Left hindlimb (tissue), 1 donor: ENCODE measurements around the gene PRKAR1A.

Experiments used
- DNase-seq: peaks from one replicate; pipeline ENCODE4 v3.0.0-alpha.2; 2018

PRKAR1A gene

DNA sequence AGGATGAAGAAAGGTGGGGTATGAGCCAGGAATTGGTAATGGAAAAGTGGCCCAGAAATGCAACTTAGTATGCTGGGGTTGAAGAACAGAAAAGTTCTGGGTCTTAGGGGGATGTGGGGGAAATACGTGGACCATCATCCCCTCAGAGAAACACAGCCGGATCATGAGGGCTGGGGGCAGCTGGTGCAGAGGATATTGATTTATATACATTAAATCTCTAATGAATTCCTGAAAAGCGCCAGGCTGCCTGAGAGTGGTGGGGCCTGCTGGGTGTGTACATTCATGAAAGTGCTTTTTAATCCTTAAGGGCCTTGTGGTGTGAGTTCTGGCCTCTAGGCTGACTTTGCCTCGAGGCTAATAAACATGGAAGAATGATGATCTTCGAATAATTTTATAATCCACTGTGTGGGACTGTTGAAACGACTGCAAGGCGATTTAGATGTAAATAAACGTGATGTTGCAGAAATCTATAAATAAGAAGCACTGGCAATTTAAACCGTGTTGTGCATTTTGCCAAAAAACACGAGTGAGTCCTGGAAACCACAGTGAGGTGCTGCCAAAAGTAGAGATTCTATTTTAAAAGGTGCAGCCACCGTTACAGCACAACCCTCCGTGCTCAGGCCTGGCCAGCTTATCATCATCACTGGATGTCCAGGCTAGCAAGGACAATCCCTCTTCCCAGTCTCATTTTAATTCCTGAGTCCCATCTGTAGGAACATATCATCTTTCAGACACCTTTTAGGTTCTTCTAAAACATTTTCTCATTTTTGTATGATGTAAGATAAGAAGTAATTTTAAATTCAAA is 32.1 kb downstream of the PRKAR1A start:
- no peak for DNase-seq

DNA sequence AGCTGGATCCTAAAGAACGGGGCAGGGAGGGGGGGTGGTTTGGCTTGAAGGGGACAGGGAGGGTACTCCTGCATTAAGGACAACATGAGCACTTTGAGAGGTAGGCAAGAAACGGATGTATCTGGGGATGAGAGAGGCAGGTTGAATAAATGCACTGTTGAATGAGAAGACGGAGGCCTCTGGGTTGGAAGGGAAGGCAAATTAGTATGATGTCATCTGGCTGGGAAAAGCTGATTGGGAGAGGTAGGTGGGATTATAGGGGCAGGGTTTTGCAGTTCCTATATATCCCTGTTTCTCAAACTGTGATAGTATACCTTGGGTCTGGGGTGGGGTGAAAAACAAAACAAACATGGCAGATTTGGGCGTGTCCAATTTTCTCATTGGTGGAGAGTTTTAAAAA is 44.3 kb downstream of the PRKAR1A start:
- no peak for DNase-seq

DNA sequence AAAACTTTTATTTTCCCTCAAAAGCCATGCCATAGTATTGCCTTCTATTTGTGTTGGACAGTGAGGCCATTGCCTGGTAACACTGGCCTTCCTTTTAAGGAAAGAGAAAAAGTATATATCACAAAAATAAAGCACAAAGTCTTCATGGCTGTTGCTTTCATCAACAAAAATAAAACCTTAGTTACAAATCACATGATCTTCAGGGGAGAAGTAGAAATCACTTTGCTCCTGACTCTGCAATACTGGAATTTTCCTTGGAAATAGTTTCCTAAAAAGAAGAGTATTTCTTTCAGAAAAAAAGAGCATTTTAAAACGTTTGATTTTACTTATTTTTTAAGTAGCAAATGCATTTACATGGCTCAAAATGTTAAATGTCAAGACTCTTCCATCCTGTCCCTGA is 47.1 kb downstream of the PRKAR1A start:
- no peak for DNase-seq

DNA sequence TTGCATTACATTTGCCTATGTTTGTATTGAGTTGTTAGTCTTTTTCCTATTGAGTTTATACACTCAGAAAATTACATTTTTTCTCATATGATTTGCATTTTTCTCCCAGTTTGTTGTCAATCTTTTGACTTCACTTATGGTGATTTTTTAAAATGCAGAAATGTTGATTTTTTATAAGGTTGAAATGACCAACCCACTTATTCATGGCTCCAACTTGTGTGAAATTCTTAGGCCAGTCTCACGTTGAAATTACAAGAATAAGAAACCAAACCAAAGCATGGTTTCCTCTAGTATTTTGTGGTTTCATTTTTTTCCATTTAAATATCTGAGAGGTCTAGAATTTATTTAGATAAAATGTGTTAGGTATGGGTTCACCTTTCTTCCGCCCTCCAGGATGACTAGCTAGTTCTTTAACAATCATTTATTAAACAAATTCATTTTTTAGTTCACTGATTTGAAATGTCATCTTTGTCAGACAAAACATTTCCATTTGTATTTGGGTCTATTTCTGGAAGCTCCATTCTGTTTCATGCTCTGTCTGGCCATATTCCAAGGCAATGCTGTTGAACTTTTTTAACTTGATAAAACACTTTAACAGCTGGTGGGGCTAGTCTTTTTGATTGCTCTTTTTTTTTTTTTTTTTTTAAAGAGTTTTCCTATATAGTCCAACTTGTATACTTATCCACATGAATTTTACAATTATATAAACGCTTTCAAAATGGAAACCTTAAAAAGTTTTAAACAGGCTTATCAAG is 48.9 kb downstream of the PRKAR1A start:
- DNase-seq, result no peak

DNA sequence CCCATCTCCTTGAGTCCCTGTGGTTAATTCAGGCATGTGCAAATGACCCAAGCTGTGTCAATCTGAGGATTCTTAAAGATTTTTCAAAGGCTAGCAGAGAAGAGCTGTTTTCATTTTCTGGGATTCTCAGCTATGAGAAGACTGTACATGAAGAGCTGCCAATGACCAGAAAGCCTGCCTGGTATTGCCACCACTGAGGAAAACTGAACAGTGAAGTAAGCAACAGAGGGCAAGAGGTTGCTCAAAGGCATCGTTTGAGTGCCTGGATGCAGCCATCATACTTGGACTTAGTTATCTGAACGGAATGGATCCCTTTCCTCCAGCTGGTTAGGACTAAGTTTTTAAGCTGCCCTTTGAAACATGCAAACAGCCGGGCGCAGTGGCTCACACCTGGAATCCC is 50.5 kb downstream of the PRKAR1A start:
- DNase-seq, result no peak

DNA sequence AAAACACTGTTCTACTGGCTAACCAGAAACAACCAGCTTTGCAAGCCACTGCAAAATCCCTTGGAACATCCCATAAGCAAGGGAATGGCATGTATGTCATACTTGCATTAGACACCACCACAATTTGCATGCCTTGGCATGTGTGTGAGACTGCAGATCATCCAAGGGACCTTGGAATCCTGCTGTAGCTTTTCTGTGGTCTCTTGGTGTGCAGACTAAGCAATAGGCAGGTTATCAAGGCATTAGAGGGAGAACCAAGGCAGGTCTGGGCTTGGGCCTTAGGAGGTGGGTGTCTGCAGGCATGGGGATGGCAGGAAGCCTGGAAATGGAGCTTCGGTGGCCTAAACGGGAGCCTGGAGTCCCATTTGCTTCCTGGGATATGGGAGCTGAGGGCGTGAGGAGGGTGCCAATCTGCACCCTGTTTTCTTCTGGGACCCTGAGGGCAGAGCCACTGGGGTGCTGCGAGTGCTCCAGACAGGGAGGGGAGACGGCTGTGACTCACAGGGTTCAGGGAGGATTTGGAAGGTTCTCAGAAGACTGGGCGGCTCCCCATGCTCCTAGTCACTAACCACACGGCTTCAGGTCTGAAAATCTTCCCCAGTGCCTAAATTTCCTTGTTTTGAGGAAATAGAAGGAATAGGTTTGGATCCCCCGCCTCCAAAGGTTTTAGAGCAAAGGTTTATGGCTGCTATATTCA is 52.3 kb downstream of the PRKAR1A start:
- no peak for DNase-seq

DNA sequence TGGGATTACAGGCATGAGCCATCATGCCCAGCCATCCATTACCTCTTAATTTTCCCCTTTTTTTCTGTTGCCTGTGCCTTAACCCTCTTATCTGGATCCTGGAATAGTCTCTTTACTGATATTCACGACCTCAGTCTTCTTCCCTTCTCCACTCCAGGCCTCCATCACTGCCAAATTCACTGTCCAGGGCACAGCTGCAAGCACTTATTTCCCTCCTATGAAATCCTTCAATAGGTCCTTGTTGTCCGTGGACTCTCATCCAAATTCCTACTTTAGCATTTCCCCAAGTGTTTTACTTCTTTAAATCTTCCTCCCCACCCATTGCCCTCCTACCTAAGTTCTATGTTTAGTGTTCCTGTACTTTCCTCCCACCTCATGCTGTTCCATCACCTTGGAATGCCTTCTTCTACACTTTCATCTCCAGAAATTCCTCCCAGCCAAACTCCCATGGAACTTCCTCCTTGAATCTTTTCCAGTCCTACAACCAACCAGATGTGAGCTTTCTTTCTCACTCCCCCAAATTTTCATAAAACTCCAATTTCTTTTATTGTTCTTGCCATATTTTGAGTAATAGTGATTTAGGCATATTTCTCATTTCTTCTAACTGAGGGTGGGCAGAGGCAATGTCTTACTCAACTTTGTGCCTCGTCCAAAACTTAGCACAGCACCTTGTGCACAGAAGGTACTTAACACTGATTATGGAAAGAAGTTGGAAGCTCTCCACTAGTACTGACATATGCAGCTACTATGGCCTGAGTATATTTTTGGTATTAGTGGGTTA is 53.6 kb downstream of the PRKAR1A start:
- no peak for DNase-seq

DNA sequence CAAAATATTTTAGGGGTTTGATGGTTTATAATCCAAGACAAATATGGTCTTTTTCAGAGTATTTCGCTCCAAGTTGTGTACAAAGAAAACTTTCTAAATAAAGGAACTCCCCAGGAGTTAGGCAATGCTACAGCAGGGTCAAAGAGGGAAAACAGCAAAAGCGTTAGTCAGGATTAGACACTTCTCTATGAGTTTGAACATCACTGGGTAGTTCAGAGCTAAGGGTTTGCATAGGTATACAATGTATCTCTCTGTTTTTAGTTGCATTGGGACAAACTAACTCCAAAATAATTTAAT is 54.2 kb downstream of the PRKAR1A start:
- DNase-seq, result no peak

DNA sequence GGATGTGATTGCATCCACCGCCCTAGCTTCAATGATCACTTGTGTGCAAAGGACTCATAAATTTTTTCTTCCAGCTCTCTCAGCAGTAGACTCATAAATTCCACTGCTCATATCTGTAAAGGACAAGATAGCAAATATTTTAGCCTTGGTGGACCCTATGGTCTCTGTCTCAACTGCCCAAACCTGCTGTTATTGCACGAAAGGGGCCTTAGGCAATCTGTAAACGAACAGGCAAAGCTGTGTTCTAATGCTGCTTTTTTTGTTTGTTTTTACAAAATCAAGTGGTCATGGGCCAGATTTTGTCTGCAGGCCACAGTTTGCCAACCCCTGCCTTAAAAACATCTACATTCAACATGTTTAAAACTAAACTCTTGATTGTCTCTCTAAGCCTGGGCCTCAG is 54.8 kb downstream of the PRKAR1A start:
- DNase-seq, result no peak

DNA sequence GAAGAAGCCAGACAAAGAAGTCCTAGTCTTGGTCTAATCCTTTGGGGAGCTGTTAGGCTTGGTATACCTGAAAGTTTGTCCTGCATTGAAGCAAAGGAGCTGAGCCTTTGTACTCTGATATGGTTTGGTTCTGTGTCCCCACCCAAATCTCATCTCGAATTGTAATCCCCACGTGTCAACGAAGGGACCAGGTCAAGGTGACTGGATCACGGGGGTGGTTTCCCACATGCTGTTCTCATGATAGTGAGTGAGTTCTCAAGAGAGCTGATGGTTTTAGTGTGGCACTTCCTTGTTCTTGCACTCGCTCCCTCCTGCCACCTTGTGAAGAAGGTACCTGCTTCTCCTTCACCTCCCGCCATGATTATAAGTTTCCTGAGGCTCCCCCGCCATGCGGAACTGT is 55.4 kb downstream of the PRKAR1A start:
- DNase-seq, result no peak

DNA sequence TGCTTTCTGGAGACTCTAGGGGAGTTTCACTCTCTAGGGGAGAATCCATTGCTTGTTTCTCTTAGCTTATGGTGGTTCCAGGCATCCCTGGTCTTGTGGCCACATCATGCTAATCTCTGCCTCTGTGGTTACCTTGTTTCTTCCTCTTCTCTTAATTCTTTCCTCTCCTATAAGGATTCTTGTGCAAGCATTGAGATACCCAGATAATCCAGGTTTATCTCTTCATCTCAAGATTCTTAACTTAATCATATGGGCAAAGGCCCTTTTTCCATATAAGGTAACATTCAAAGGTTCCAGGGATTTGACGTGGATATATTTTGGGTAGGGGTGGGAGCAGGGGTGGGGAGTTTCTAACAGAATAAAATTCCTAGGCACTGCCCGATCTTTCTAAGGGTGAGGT is 56.4 kb downstream of the PRKAR1A start:
- no peak for DNase-seq

DNA sequence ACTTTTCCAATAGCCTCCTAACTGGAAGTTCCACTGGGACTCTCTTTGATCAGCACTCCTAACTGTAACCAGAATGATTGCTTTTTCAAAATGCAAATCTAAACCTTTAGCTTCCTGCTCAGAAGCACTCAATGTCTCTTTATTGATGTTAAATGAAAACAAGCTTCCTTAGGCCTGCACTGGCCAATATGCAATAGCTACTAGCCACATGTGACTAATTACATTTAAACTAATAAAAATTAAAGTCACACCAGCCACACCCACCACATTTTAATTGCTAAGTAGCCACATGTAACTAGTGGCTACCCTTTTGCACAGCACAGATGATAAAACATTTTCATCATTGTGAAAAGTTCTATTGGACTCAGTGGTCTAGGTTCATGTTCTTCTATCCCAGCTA is 57.1 kb downstream of the PRKAR1A start:
- no peak for DNase-seq

DNA sequence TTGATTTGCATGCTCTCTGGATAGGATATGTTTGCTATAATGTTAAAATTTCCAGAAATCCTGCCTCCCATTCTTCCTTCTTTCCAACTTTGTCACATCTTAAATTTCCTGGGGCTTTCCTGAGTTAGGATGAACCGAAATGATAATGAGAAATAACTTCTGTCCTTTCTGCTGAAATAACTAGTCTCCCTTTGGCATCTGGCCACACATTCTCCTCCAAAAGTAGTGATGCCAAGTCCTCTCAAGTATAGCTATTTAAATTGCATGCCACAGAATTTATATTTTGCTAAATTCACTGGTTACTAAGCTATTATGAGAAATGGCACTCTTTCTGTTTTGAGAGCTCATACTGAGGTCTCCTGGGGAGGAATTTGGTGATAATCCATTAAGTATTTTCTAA is 58.3 kb downstream of the PRKAR1A start:
- no peak for DNase-seq

DNA sequence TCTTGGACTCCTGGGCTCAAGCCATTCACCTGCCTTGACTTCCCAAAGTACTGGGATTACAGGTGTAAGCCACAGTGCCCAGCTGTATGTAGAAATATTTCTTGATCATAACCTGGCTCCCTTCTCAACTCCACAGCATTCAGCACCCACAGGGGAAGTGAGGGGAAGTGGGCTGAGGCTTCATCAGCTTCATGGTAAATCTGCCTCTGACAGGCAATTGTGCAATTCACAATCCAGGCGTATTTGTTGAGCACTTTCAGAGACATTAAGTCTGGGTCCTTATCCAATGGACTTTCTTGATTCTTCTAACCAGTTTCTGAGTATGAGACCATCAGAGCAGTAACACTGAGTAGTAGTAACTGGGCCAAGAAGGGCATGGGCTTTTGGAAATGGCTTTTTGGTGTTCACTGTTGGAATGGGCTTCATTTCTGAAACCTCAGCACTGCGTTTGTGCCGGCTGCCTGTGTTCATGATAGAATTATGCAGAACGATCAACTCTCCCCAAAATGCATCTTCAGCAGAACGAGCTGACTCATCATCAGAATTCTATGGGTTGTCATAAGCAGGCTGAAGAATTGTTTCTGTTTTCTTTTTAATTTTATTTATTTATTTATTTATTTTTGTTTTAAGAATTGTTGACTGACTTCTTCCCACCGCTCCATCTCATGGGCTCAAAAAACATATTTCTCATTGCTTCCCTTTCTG is 60.1 kb downstream of the PRKAR1A start:
- DNase-seq, result no peak

DNA sequence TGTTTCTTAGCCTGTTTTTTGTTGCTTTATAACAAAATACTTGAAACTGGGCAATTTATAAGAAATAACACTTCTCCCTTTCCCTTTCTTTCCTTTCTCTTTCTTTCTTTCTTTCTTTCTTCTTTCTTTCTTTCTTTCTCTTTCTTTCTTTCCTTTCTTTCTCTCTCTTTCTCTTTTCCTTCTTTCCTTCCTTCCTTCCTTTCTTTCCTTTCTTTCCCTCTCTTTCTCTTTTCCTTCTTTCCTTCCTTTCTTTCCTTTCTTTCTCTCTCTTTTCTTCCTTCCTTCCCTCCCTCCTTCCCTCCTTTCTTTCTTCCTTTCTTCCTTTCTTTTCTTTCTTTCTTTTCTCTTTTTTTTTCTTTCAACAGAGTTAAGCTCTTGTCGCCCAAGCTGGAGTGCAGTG is 61.1 kb downstream of the PRKAR1A start:
- no peak for DNase-seq

DNA sequence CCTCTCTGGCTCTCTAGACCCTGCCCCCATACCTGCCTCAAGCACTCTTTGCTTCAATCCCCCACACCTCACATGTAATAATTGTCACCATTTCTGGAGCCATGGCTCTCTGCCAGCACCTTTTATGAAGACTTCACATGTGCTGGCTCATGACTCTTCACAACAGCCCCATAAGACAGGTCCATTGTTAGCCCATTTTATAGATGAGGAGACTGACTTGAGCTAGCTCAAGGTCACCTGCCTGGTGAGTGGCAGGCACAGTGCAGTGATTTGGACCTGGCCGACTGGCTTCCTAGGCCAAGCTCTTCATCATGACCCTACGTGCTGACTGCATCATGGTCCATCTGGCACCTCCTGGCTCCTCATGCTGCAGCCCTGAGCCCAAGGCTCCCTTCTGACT is 63.9 kb downstream of the PRKAR1A start:
- no peak for DNase-seq

DNA sequence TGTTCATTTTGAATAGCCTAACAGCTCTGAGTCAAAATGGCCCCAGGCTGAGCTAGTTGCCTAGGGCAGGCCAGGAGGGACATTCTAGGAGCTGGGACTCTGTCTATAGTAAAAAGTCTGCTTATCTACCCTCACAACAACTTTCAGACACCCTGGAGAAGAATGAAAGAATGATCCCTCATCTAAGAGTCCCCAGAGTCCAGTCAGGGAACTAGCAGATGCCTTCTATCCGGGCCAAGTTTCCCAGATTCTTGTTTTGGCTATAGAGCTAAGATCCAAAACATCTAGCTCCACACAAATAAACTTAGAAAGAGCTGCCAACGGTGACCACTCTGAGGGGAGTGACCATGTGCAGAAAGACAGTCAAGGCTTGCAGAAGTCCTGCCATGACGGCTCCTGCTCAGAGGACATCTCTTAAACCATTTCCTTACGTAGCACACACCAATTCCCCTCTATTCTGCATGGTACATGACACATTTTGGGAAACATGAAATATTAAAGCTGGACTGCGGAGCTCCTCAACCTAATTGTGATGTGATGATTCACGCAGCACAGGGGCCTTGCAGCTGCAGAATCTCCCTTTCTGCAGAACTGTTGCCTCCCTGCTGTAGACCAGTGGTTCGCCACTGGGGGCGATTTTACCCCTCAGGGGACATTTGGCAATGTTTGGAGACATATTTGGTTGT is 64.7 kb downstream of the PRKAR1A start:
- peak; percentile 73 for DNase-seq

DNA sequence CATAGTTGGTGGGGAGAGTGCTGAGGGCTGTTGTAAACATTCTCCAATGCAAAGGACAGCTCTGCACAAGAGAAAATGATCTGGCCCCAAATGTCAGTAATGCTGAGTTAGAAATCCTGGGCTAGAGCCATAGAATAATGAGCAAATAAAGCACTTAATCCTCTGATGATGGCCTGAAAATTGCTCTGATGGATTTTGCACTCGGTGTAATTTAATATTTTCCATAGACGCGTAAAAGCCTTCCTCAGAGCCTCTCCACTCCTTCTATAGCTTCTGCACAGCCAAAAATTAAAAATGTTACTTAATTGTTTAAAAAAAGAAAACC is 65.2 kb downstream of the PRKAR1A start:
- DNase-seq, result no peak

DNA sequence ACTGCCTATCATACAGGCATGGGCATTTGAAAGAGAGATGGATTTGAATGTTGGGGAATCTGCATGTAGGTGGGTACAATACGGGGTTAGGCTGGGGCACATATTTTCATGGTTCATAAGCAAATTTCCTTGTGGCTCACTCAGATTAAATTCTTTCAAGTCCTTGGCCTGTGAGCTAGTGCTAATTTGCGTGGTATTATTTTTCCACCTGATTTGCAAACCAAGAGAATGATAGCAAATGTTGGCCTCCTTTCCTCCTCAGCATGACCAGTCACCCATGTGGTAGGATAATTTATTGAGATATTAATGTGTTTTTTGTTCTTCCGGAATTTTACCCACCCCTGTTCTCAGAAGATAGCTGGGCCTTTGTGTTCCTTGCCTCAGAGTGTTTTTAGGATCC is 66.0 kb downstream of the PRKAR1A start:
- DNase-seq, result no peak

DNA sequence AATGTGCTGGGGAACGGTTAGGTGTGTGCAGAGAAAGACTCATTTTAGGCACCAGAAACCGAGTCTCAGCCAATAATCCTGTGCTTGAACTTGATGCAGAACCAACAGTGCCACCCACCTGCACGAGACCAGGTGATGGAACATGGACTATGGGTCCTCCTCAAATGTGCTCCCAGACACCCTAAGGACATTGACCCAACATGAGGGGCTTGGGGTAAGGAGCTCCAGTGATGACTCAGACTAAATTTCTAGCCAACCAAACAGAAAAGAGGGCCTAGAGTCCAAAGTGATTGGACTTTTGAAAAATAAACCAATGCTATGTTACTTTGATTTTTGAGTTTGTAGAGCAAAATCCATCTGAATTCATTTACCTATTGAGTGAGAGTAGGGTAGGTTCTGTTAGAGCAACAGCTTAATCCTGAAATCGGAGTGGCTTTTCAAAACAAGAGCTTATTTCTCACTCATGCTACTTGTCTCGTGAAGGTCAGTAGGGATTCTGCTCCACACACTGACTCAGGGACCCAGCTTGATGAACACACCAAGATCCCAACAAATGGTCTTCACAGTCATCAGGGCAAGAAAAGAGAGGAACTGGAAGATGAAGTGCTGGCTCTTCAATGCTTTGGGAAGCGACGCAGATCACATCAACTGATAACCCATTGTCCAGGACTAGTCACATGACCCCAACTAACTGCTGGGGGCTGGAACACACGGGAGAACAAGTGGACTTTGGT is 67.1 kb downstream of the PRKAR1A start:
- DNase-seq, result no peak

DNA sequence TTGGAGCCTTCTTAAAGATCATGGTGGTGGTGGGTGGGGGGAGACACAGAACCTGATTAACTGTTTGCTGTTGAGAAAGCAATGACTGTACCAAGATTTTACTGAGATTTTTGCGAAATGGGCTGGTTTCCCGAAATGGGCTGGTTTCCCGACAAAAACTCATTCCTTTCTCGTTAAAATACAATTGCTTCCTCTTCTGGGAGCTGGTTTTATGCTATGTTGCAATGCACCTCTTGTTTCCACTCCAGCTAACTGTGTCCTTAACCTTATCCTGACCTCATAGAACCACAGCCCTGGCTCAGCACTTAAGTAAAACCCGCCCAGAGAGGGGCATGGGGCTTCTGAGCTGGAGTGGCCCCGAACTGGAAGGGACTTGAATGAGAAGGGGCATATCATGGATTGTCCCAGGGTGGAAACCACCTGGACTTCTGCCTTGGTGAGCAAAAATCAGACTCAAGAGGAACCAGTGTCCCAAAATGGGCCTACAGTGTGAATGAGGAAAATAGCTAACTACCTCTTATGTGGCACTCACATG is 68.1 kb downstream of the PRKAR1A start:
- peak; percentile 73 for DNase-seq
